GM18502 (cell line): ENCODE measurements around the gene MRPL23.

Experiments used
- ATAC-seq: cut with Tn5 transposase; IDR thresholded peaks from one replicate; pipeline ENCODE4 v1.9.1; 2021; ENCODE audit warnings: mild to moderate bottlenecking; ENCODE audit not compliant: unreplicated experiment, poor library complexity

The MRPL23 gene

GRCh38 chr11:1920909-1921573 is 26.1 kb upstream of the MRPL23 start:
- no peak for ATAC-seq

- ATAC-seq, result no peak
Observed at GRCh38 chr11:1921574-1922141, 25.5 kb upstream of the MRPL23 start.

DNA sequence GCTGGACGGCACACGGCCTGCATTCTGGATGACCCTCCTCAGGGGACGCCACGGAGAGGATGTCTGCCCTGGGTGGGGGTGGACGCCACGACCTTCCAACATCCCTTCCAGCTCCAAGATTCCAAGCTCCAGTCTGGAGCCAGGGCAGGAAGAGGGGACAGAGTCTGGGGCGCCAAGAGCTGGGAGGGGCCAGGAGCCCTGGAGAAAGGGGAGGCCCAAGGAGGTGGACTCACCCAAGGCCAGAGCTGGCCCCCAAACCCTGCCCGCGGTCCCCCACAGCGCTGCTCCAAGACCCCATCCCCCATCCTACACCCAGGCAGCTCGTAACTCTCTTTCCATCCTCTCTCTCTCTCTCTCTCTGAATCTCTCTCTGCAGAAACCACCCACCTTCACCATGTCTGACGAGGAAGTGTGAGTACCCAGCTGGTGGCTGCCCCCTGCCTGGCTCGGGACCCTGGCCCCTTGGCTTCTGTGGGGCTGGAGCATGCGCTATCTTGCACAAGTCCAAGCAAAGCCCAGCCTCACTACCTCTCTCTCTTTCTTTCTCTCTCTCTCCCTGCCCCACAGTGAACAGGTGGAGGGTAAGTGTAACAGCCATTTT is 24.6 kb upstream of the MRPL23 start:
- ATAC-seq, result no peak

- ATAC-seq, result no peak
Observed at GRCh38 chr11:1923201-1923956, 23.8 kb upstream of the MRPL23 start.

GRCh38 chr11:1924181-1924580 is 23.0 kb upstream of the MRPL23 start:
- no peak for ATAC-seq

DNA sequence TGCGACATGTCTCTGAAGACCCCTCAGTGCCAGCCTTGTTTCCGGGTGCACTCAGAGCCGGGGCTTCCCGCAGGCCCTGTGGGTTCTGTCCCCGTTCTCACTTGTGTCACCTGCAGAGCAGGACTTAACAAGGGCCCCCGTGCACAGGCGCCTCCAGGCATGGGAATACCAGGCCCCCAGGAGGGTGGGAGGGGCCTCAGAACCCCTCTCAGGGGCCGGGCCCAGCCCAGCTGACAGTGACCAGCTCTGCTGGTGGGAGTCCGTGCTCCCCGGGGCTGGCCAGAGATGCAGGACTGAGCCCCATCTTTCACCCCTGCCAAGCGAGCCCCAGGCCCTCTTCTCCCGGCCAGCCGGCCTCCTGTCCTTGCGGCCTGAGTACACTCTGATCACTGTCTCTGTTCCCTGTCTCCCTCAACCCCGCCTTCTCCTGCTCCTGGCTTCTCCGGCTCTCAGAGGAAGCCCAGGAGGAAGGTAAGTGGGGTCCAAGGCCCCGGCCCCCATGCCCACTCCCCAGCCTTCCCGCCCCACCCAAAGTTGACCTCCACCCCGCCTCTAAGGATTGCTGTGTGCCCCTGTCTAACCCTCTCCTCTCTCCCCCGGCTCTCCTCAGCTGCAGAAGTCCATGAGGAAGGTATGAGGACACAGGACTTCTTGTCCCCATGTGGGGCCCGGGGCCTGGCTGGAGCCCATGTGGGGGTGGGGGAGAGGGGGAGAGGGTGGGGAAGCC is 22.3 kb upstream of the MRPL23 start:
- no peak for ATAC-seq

- ATAC-seq, result no peak
Observed at GRCh38 chr11:1925373-1926155, 21.6 kb upstream of the MRPL23 start.

DNA sequence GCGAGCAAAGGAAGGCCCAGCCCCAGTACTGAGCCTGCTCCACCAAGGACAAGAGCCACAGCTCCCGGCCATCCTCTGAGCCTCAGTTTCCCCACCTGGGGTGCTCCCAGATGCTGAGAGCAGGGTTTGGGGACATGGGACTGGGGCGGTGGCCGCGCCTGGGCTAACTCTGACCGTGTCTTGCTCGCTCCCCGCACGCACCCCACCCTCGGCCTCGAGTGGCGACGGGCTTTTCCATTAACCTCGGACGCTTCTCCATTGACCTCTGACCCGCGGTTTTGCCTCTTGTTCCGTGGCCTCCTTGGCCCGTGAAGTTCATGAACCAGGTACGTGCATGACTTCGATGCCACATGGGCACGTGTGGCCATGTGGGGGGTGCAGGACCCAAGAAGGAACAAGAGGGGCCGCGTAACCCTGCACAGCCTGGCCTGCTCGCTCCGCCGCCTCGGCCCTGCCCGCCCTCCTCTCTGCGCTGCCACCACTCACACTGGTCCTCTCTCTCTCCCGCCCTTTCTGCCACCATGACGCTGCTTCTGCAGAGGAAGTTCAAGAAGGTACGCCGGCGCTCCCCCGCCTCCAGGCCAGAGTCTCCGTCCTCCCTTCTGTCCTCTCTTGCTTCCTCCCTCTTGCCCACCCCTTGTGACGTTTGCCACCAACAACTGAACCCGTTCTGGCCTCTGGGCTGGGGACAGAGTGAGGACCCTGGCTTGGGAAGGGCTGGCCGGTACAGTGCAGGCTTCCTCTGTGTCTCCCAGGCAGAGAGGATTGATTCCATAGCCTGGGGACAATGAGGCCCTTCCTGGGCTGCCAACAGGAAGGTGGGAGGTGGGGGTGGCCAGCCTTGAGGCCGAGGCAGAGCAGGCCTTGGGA is 20.7 kb upstream of the MRPL23 start:
- ATAC-seq, result no peak

DNA sequence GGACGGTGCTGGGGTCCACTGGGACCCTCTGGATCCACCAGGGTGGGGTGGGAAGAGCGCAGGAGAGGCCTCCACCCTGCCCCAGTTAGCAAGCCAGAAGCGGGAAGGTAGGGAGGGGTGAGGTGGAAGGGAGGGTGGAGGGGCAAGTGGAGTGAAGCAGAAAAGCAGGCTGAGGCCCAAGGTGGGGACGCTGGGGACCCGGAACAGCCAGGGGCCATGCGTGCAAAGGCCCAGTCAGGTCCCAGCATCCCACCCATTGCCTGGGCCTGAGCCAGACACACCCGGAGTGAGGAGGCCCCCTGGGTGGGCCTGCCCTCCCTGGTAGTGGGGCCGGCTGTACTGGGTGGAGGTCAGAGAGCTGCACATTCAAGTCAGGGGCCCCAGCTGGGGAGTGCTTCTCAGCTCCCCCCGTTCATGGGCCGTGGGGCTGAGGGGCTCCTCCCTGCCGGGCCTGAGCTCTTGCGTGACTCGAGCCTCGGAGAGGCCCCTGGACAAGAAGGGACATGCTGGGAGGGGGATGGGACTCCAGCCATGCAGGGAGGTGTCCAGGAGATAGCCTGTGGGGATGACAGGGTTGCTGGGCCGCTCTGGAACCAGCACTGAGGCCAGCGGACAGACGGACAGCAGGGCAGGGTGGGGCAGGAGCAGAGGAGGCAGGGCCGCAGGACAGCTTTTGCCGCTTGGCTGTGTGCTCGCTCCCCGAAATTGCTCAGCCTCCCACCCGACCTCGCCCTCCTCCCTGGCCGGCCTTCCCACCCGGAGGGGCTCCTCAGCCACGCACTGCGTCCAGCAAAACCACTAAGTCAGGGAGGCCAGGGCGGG is 19.9 kb upstream of the MRPL23 start:
- no peak for ATAC-seq

- no peak for ATAC-seq
Observed at GRCh38 chr11:1927848-1928469, 19.2 kb upstream of the MRPL23 start.

DNA sequence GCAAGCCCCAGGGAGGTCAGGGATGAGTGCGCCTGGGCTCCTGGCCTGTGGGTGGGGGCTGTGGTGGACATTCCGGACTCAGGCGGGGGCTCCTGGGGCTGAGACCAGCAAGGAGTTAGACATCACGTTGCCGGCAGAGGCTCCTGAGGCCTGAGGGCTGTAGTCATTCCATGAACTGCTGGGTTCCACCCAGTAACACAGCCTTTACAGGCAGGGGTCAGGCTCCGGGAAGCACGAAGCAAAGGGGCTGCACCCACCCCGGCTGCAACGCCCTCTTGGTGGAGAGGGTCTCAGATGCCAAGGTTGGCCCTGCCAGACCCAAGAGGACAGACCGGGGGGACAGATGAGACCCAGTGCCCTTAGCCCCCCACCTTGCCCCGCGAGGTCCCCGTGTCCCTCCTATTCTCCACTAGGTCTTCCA is 18.7 kb upstream of the MRPL23 start:
- ATAC-seq, result no peak

DNA sequence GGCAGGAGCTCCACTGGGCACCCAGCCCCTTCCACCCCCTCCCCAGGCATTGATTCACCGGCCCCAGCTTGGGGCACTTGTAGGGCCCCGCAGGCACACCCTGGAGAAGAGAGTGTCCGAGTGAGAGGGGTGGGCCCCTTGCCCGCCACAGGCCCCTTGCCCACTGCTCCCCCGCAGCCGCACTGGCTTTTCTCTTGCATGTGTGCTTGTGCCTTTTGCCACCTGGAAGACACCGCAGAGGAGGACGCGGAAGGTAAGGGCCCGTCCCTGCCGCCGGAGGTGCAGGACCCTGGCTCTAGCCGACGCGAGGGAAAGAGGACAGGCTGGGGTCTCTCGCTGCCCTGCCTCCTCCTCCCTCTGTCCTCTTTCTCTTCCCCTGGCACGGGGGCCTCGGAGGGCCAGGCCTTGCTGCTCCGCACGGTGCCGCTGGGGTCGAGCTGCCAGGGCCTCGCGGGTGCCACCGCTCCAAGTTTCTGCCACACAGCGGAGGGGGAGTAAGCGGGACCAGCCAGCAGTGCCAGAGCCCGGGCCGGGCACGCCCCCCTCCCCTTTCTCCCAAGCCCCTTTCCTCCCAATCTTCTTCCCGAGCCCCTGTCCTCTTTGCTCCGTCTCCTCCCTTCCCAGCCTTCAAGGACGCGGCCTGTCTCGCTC is 18.1 kb upstream of the MRPL23 start:
- no peak for ATAC-seq

DNA sequence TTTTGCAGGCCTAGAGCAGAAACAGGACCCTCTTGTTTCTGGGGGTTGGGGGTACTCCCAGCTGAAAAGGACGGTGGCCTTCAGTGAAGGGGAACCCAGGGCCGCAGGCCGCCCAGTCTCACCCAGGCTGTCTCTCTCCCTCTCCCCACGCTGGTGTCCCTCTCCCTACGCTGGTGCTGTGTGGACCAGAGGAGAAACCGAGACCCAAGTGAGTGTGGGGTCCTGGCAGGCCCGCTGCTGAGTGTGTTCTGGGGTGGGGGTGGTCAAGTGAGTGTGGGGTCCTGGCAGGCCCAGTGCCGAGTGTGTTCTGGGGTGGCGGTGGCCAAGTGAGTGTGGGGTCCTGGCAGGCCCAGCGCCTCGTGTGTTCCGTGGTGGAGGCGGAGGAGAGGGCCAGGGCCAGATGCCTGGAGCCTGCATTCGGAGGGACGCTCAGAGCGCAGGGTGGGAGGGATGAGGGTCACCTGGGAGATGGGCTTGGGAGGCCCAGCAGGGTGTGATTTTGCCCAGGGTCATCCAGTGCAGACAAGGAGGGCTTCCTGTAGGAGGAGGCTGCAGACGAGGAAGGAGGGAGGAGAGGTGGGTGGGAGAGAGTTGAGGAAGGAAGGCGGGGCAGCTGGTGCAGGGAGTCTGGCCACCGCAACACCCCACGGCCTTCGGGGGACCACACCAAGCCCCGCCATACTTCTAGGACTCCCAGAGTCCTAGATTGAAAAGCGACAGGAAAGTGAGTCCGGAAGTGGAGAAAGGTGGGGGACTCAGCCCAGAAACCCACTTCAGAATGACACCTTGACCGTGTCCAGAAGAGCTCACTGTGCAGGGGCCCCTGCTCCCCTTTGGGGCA is 17.3 kb upstream of the MRPL23 start:
- no peak for ATAC-seq

- no peak for ATAC-seq
Observed at GRCh38 chr11:1930462-1930830, 16.7 kb upstream of the MRPL23 start.

DNA sequence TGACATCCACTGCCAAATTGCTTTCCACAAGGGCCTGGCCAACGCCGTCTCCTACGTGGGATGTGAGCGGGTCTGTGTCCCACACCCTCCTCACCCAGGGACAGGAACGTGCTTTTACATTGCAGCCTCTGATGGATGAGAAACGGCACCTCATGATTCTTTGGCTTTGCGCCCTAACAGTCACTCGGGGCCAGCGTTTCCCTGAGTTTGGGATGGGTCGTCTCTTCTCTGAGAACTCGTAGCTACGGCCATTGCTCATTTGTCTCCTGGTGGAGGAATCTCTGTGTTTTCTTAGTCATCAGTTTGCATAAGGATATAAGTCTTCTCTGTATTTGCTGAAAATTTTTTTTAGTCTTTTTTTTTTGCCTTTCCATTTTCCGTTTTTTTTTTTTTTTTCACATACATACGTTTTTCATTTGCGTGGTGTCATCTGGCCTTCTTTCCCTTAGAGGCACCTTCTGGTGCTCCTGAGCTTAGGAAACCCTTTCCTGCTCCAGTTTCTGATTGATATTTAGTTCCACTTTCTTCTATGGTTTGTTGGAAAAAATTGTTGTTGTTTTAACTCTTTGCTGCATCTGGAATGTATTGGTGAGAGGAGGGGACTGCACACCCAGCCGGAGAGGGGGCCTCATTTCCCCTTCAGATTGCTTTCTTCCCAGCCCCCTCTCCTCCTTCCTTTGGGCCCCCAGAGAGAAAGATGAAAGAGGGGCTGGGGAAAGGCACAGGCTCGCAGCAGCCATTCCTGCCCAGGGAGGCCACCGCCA is 15.6 kb upstream of the MRPL23 start:
- ATAC-seq, result no peak

GRCh38 chr11:1932105-1932480 is 15.0 kb upstream of the MRPL23 start:
- no peak for ATAC-seq
